ENCODE measurements around the gene GRIK4. TPM values are rescaled to one million over a fixed set of nuclear protein-coding genes. Genes with fewer than 3 reads are reported as not detected.

The GRIK4 gene
- total and polyA plus RNA-seq, 2 of the 4 experiments (the other 2 are of a cell fraction), result 0.18 to 0.38 TPM

DNA sequence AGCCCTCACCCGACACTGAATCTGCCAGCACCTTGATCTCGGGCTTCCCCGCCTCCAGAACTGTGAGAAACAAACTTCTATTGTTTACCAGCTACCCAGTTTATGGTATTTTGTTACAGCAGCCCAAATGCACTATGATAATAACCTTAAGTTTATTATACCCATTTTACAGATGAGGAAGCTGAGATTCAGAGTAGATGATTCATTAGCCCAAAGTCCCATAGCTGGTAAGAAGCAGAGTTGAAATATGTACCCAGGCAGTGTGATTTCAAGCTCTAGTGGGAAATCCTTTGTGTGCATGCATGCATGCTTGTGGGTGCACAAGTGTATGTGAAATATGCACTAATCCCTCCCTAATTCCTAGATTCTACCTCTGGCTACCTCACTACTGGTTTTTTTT lies 7.9 kb downstream of the GRIK4 start:
- no peak overlapping the region for H3K27ac ChIP-seq (ENCODE audit: insufficient read depth, low read length)
- H3K36me3 ChIP-seq (ENCODE audit: control insufficient read depth, insufficient read depth, low read length), result no peaks in the 10 kb centered on the region
- no TSS peak for BruUV-seq (replicated peaks)
- H2AFZ ChIP-seq (replicated peaks; ENCODE audit: low read length, poor library complexity), result no peak overlapping the region
- no peak overlapping the region for H3K4ac ChIP-seq (ENCODE audit: low read depth, low read length)
- no peaks in the 10 kb centered on the region for H3K79me1 ChIP-seq (ENCODE audit: low read depth in 1 of 2, low read length in 2 of 2)
- H3K9me1 ChIP-seq (ENCODE audit: insufficient read depth, low read length), result peaks cover 8% of the 10 kb centered on the region; the same call in 1 of the 2 replicates
- H3K27me3 ChIP-seq (ENCODE audit: control insufficient read depth, insufficient read depth, low read length), result peaks cover 2% of the 10 kb centered on the region; the same call in 1 of the 2 replicates
- in situ Hi-C loops (cut with MboI; ENCODE audit: low sequenced_read_pairs) (no loop called here), dilution Hi-C loops (cut with HindIII; ENCODE audit: low sequenced_read_pairs, unreplicated experiment) (no loop called here), intact Hi-C loops (cut with micrococcal nuclease) (loop anchor here (5.0 to 10.0 kb wide), 2 partner anchors 195 to 1988 kb away; no protein-coding TSS in a partner anchor)
- no peak overlapping the region for H4K91ac ChIP-seq (ENCODE audit: insufficient read depth, low read depth, low read length)
- POLR2A ChIA-PET (ENCODE audit: unreplicated experiment), result no interaction called here
- H2AK5ac ChIP-seq (ENCODE audit: low read depth, low read length), result no peak overlapping the region
- no peaks in the 10 kb centered on the region for H4K20me1 ChIP-seq (ENCODE audit: insufficient read depth, low read length)
- H4K5ac ChIP-seq (ENCODE audit: low read depth, low read length), result no peak overlapping the region
- H3K56ac ChIP-seq (ENCODE audit: extremely low read depth, insufficient read depth, low read length), result no peak overlapping the region
- CTCF ChIA-PET, result interaction anchor here (1.4 kb wide), 1 partner anchor 166 kb away, joined by 4 read pairs; no protein-coding TSS in a partner anchor
- no peak overlapping the region for H2AK9ac ChIP-seq (replicated peaks; ENCODE audit: low read depth, low read length, poor library complexity)
- no peak overlapping the region for H3K4me3 ChIP-seq (ENCODE audit: insufficient read depth, low read depth, low read length)
- no CpG with 5 or more reads among the region's 3 CpGs for WGBS, 2 experiments (ENCODE audit: extremely low coverage in 2 of 2, insufficient read length in 1 of 2)
- no peak overlapping the region for H2BK20ac ChIP-seq (ENCODE audit: low read depth, low read length)
- no peak overlapping the region for H2BK120ac ChIP-seq (ENCODE audit: low read depth, low read length)
- H4K8ac ChIP-seq (ENCODE audit: low read depth in 2 of 2, low read length in 2 of 2), result no peak overlapping the region
- H2BK5ac ChIP-seq (ENCODE audit: low read depth, low read length, poor library complexity, severe bottlenecking), result no peak overlapping the region
- peaks cover 13% of the 10 kb centered on the region; the same call in 1 of the 2 replicates for H3K4me1 ChIP-seq (ENCODE audit: control insufficient read depth, insufficient read depth, low read length)
- H3K9ac ChIP-seq (ENCODE audit: low read depth, low read length), result no peak overlapping the region
- H3K18ac ChIP-seq (ENCODE audit: low read depth, low read length), result no peak overlapping the region
- TF ChIP-seq MAZ (IDR thresholded peaks at IDR 0.05; ENCODE audit: borderline replicate concordance, low read depth, low read length) (no peak), CHD1 (IDR thresholded peaks at IDR 0.05; ENCODE audit: low read depth, low read length) (no peak), MXI1 (IDR thresholded peaks at IDR 0.05; ENCODE audit: borderline replicate concordance, low read depth, low read length) (no peak), POLR2A (IDR thresholded peaks at IDR 0.05; ENCODE audit: low read depth, low read length) (no peak), FOS (IDR thresholded peaks at IDR 0.05; ENCODE audit: low read depth, low read length) (no peak), NFE2L2 (IDR thresholded peaks at IDR 0.05; ENCODE audit: low read depth, low read length) (no peak), RFX5 (IDR thresholded peaks at IDR 0.05; ENCODE audit: low read depth, low read length) (no peak), CEBPB (IDR thresholded peaks at IDR 0.05; ENCODE audit: low read depth, low read length) (no peak), BHLHE40 (IDR thresholded peaks at IDR 0.05; ENCODE audit: low read depth, low read length) (no peak), RCOR1 (IDR thresholded peaks at IDR 0.05; ENCODE audit: insufficient replicate concordance, low read length) (no peak), SMC3 (IDR thresholded peaks at IDR 0.05; ENCODE audit: low read depth, low read length) (no peak), MAFK (IDR thresholded peaks at IDR 0.05; ENCODE audit: low read depth, low read length) (no peak), RAD21 (IDR thresholded peaks at IDR 0.05; ENCODE audit: low read length) (no peak)
- TF ChIP-seq, protein P1, sequence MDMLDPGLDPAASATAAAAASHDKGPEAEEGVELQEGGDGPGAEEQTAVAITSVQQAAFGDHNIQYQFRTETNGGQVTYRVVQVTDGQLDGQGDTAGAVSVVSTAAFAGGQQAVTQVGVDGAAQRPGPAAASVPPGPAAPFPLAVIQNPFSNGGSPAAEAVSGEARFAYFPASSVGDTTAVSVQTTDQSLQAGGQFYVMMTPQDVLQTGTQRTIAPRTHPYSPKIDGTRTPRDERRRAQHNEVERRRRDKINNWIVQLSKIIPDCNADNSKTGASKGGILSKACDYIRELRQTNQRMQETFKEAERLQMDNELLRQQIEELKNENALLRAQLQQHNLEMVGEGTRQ (IDR thresholded peaks at IDR 0.05; ENCODE audit: low read depth, low read length), result no peak
- TF ChIP-seq, protein P2, sequence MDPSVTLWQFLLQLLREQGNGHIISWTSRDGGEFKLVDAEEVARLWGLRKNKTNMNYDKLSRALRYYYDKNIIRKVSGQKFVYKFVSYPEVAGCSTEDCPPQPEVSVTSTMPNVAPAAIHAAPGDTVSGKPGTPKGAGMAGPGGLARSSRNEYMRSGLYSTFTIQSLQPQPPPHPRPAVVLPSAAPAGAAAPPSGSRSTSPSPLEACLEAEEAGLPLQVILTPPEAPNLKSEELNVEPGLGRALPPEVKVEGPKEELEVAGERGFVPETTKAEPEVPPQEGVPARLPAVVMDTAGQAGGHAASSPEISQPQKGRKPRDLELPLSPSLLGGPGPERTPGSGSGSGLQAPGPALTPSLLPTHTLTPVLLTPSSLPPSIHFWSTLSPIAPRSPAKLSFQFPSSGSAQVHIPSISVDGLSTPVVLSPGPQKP (IDR thresholded peaks at IDR 0.05; ENCODE audit: borderline replicate concordance, low read depth, low read length), result no peak
- TF ChIP-seq, protein P3, sequence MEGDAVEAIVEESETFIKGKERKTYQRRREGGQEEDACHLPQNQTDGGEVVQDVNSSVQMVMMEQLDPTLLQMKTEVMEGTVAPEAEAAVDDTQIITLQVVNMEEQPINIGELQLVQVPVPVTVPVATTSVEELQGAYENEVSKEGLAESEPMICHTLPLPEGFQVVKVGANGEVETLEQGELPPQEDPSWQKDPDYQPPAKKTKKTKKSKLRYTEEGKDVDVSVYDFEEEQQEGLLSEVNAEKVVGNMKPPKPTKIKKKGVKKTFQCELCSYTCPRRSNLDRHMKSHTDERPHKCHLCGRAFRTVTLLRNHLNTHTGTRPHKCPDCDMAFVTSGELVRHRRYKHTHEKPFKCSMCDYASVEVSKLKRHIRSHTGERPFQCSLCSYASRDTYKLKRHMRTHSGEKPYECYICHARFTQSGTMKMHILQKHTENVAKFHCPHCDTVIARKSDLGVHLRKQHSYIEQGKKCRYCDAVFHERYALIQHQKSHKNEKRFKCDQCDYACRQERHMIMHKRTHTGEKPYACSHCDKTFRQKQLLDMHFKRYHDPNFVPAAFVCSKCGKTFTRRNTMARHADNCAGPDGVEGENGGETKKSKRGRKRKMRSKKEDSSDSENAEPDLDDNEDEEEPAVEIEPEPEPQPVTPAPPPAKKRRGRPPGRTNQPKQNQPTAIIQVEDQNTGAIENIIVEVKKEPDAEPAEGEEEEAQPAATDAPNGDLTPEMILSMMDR (conservative IDR thresholded peaks at IDR 0.05; ENCODE audit: low read depth, low read length), result no peak
- no peaks in the 10 kb centered on the region for H3K9me3 ChIP-seq (ENCODE audit: control insufficient read depth, insufficient read depth, low read length)
- ATAC-seq (ENCODE audit: low read depth) (no peak), DNase-seq (no peak)
- H3K4me2 ChIP-seq (ENCODE audit: low read depth, low read length), result no peak overlapping the region
- H3K14ac ChIP-seq (replicated peaks; ENCODE audit: low read depth, low read length), result no peak overlapping the region
- no peak overlapping the region for H3K23ac ChIP-seq (ENCODE audit: low read depth, low read length)
- H2BK15ac ChIP-seq (ENCODE audit: low read depth, low read length), result no peak overlapping the region
